IPS DF 4.7 (cell line): ENCODE results near the gene MEOX1.
A peak's percentile ranks its signal among the peaks of the same experiment; 100 is the strongest.
"Not testable (repeated sequence)": the region's sequence is repeated elsewhere in the genome, so short reads cannot be mapped to it uniquely, and the experiment has no call there.

Source experiments
- DNase-seq: peaks from one replicate; pipeline ENCODE4 v3.0.0-alpha.2; 2013; ENCODE audit warnings: low spot score; ENCODE audit errors: extremely low read depth

MEOX1 gene

GRCh38 chr17:43661699-43662412, at the start of gene MEOX1:
Gene MEOX1, minus strand, starts transcription at chr17:43661922. Its CDS starts 388 bp downstream, at chr17:43661534.
- no peak for DNase-seq

- DNase-seq: no peak
These were observed 48.4 kb upstream of the MEOX1 start for GRCh38 chr17:43710101-43710500.

GRCh38 chr17:43709210-43709609, 47.5 kb upstream of the MEOX1 start:
- no peak for DNase-seq

- no peak for DNase-seq
These were observed 45.5 kb upstream of the MEOX1 start for GRCh38 chr17:43707184-43707583.

- no peak for DNase-seq
These were observed 44.5 kb upstream of the MEOX1 start for GRCh38 chr17:43706235-43706634.

GRCh38 chr17:43703630-43704029, 41.9 kb upstream of the MEOX1 start:
- no peak for DNase-seq

- DNase-seq: no peak
These were observed 40.9 kb upstream of the MEOX1 start for GRCh38 chr17:43702637-43703036.

GRCh38 chr17:43701318-43701743, 39.6 kb upstream of the MEOX1 start:
- no peak for DNase-seq

GRCh38 chr17:43699438-43699756, 37.7 kb upstream of the MEOX1 start:
- no peak for DNase-seq

GRCh38 chr17:43698678-43699437, 37.1 kb upstream of the MEOX1 start:
- no peak for DNase-seq

GRCh38 chr17:43697937-43698336, 36.2 kb upstream of the MEOX1 start:
- no peak for DNase-seq

GRCh38 chr17:43696891-43697290, 35.2 kb upstream of the MEOX1 start:
- no peak for DNase-seq

GRCh38 chr17:43695970-43696865, 34.5 kb upstream of the MEOX1 start:
- DNase-seq: no peak

- DNase-seq: peak; percentile 74
These were observed 32.6 kb upstream of the MEOX1 start for GRCh38 chr17:43694081-43694870.

GRCh38 chr17:43691317-43691693, 29.6 kb upstream of the MEOX1 start:
- DNase-seq: no peak

GRCh38 chr17:43690624-43691316, 29.0 kb upstream of the MEOX1 start:
- DNase-seq: no peak

GRCh38 chr17:43689814-43690213, 28.1 kb upstream of the MEOX1 start:
- no peak for DNase-seq

GRCh38 chr17:43689131-43689530, 27.4 kb upstream of the MEOX1 start:
- no peak for DNase-seq

- DNase-seq: not testable (repeated sequence)
These were observed 25.2 kb upstream of the MEOX1 start for GRCh38 chr17:43686957-43687356.

- DNase-seq: no peak
These were observed 22.4 kb upstream of the MEOX1 start for GRCh38 chr17:43683928-43684653.
